Transverse colon (tissue), 3 donors: ENCODE results near the gene RABGAP1.

Experiments used
- CTCF ChIP-seq, 5 experiments: fragments of 200-600 bp in 3 of 5; fragments of 450-650 bp in 2 of 5; sonication (generic) in 3 of 5; IDR thresholded peaks; 1 replicate in 2 of 5; 2 replicates in 3 of 5; pipeline ENCODE4 v1.5.1; 2016 to 2017; ENCODE audit warnings: antibody characterized with exemption in 5 of 5, inconsistent platforms in 3 of 5, mild to moderate bottlenecking in 2 of 5, moderate library complexity in 1 of 5
- EP300 ChIP-seq: sonication (generic); formaldehyde crosslinking; IDR thresholded peaks from one replicate; pipeline ENCODE4 v1.6.1; 2017; ENCODE audit warnings: antibody characterized with exemption, low read depth
- POLR2A ChIP-seq: fragments of 450-650 bp; IDR thresholded peaks from one replicate; pipeline ENCODE4 v1.6.1; 2016; ENCODE audit warnings: antibody characterized with exemption, mild to moderate bottlenecking, moderate library complexity

- TF ChIP-seq POLR2A (no peak), CTCF (IDR thresholded peaks at IDR 0.05) (no peak), EP300 (no peak)
These were observed 88.2 kb downstream of the RABGAP1 start for GRCh38 chr9:123028973-123029372.
